SK-N-SH treated with all-trans-retinoic acid at 6 μM for 48 hours (cell line): ENCODE data around the gene FYN.

Source experiments
- CREB5 ChIP-seq: fragments of 250-450 bp; sonication (Bioruptor Pico); IDR thresholded peaks from 2 replicates; pipeline ENCODE4 v1.5.1; 2020; ENCODE audit warnings: low read depth, mild to moderate bottlenecking, moderate library complexity
- CSDC2 ChIP-seq: fragments of 250-450 bp; sonication (Bioruptor Pico); IDR thresholded peaks from 2 replicates; pipeline ENCODE4 v1.5.0; 2020; ENCODE audit warnings: mild to moderate bottlenecking, moderate library complexity
- PATZ1 ChIP-seq: fragments of 250-450 bp; sonication (Bioruptor Pico); IDR thresholded peaks from 2 replicates; pipeline ENCODE4 v1.8.0; 2020; ENCODE audit warnings: mild to moderate bottlenecking, moderate library complexity, borderline replicate concordance
- SNAI2 ChIP-seq: fragments of 250-450 bp; sonication (Bioruptor Pico); IDR thresholded peaks from 2 replicates; pipeline ENCODE4 v1.5.0; 2020; ENCODE audit warnings: mild to moderate bottlenecking, moderate library complexity
- ZNF8 ChIP-seq: fragments of 450-650 bp; formaldehyde crosslinking; IDR thresholded peaks from 2 replicates; pipeline ENCODE4 v1.5.0; 2020; ENCODE audit warnings: mild to moderate bottlenecking, moderate library complexity

- TF ChIP-seq CSDC2 (CRISPR knock-in tag): no peak
- TF ChIP-seq PATZ1 (CRISPR knock-in tag): no peak
- TF ChIP-seq SNAI2 (CRISPR knock-in tag): no peak
- no peak for TF ChIP-seq CREB5 (CRISPR knock-in tag)
- no peak for TF ChIP-seq ZNF8 (CRISPR knock-in tag)
Observed at GRCh38 chr6:111676383-111676782, 196.9 kb downstream of the FYN start.
